Measurements from ENCODE around the gene BAZ1B. TPM values are rescaled to one million over a fixed set of nuclear protein-coding genes. Genes with fewer than 3 reads are reported as not detected.

Gene BAZ1B
- total RNA-seq, 3 donors from 2014 or later: 53.7 to 57.4 (median 56.3) TPM

DNA sequence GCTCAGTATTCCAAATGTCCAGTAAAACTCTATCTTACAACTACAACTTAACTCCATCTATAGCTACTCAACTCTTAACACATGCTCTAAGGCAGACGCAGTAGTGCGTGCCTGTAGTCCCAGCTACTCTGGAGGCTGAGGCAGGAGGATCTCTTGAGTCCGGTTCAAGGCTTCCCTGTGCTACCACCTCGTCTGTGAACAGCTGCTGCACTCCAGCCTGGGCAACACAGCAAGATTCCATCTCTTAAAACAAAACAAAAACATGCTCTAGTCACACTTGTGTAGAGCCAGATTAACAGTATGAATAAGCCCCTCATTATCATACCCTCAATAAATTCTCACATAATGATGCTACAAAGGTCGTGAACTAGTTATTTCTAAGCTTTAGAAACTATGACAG, 3.6 kb downstream of the BAZ1B start:
- intact Hi-C loops (cut with DNase I; ENCODE audit: low total_unique reads): no loop called here
- no peak for DNase-seq (ENCODE audit: low spot score in 2 of 2)
- no peaks in the 10 kb centered on the region for H3K36me3 ChIP-seq
- H3K4me3 ChIP-seq: peak overlapping the region in 1 of 3 donors; percentile 21
- H3K27ac ChIP-seq: no peak overlapping the region
- no peaks in the 10 kb centered on the region for H3K9me3 ChIP-seq
- H3K27me3 ChIP-seq: no peaks in the 10 kb centered on the region
- TF ChIP-seq POLR2AphosphoS5 (IDR thresholded peaks at IDR 0.05) (no peak), POLR2A (IDR thresholded peaks at IDR 0.05) (no peak)
- TF ChIP-seq, protein P1, sequence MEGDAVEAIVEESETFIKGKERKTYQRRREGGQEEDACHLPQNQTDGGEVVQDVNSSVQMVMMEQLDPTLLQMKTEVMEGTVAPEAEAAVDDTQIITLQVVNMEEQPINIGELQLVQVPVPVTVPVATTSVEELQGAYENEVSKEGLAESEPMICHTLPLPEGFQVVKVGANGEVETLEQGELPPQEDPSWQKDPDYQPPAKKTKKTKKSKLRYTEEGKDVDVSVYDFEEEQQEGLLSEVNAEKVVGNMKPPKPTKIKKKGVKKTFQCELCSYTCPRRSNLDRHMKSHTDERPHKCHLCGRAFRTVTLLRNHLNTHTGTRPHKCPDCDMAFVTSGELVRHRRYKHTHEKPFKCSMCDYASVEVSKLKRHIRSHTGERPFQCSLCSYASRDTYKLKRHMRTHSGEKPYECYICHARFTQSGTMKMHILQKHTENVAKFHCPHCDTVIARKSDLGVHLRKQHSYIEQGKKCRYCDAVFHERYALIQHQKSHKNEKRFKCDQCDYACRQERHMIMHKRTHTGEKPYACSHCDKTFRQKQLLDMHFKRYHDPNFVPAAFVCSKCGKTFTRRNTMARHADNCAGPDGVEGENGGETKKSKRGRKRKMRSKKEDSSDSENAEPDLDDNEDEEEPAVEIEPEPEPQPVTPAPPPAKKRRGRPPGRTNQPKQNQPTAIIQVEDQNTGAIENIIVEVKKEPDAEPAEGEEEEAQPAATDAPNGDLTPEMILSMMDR (IDR thresholded peaks at IDR 0.05): no peak
- peaks cover 3 to 15% of the 10 kb centered on the region in 2 donors for H3K4me1 ChIP-seq

DNA sequence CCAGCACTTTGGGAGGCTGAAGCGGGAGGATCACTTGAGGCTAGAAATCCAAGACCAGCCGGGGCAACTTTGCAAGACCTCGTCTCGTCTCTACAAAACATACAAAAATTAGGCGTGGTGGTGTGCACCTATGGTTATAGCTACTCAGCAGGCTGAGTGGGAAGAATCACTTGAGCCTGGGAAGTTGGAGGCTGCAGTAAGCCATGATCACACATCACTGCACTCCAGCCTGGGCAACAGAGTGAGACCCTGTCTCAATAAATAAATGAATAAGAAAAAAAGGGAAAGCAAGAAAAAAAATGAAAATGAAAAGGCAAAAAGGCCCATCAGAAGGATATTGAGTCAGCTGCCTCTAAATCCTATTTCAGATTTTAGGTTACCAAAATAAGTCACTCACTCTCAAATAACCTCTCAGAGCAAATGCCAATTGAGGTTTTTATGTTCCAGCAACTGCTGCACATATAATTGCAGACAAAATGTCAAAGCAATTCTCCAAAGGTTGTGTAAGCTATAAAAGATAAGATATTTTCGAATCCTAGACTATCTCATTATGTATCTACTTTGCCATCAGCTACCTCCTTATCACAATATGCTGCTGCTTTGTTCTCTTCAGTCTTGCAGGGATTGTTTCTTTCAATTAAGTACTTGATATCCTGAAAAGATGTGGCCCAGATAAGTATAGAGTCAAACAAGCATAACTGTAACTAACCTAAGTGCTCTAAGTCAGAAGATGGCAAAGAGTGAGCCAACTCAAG, 4.7 kb downstream of the BAZ1B start:
- no peak overlapping the region for H3K4me3 ChIP-seq
- no peak for TF ChIP-seq POLR2A (IDR thresholded peaks at IDR 0.05)
- TF ChIP-seq, protein P1 (IDR thresholded peaks at IDR 0.05): no peak
- no peak for TF ChIP-seq POLR2AphosphoS5 (IDR thresholded peaks at IDR 0.05)
- no peak for DNase-seq (ENCODE audit: low spot score in 2 of 2)
- H3K9me3 ChIP-seq: no peaks in the 10 kb centered on the region
- intact Hi-C loops (cut with DNase I; ENCODE audit: low total_unique reads): no loop called here
- H3K4me1 ChIP-seq: peaks cover 3 to 15% of the 10 kb centered on the region in 2 donors
- no peaks in the 10 kb centered on the region for H3K27me3 ChIP-seq
- no peak overlapping the region for H3K27ac ChIP-seq
- H3K36me3 ChIP-seq: no peaks in the 10 kb centered on the region

DNA sequence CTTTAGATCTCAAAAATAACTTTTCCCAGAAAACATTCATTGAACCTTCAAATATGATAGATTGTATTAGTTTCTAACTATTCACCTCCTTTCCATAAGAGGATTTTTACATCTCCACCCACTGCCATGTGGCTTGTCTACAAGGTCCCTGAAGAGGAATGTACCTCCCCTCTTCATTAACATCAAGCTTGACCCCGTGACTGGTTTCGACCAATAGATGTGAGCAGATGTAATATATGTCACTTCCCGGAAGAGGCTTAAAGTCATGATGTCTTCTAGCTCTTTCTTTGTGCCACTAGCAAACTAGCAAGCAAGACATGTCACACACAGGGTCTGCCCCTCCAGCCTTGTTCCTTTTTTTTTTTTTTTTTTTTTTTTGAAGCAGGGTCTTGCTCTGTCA, 6.9 kb downstream of the BAZ1B start:
- no peak for DNase-seq (ENCODE audit: low spot score in 2 of 2)
- no peaks in the 10 kb centered on the region for H3K9me3 ChIP-seq
- H3K4me1 ChIP-seq: peaks cover 0 to 9% of the 10 kb centered on the region in 2 donors
- no peaks in the 10 kb centered on the region for H3K36me3 ChIP-seq
- no peaks in the 10 kb centered on the region for H3K27me3 ChIP-seq
- intact Hi-C loops (cut with DNase I; ENCODE audit: low total_unique reads): no loop called here
- no peak overlapping the region for H3K27ac ChIP-seq
- TF ChIP-seq POLR2A (IDR thresholded peaks at IDR 0.05) (no peak), POLR2AphosphoS5 (IDR thresholded peaks at IDR 0.05) (no peak)
- TF ChIP-seq, protein P1 (IDR thresholded peaks at IDR 0.05): no peak
- no peak overlapping the region for H3K4me3 ChIP-seq

DNA sequence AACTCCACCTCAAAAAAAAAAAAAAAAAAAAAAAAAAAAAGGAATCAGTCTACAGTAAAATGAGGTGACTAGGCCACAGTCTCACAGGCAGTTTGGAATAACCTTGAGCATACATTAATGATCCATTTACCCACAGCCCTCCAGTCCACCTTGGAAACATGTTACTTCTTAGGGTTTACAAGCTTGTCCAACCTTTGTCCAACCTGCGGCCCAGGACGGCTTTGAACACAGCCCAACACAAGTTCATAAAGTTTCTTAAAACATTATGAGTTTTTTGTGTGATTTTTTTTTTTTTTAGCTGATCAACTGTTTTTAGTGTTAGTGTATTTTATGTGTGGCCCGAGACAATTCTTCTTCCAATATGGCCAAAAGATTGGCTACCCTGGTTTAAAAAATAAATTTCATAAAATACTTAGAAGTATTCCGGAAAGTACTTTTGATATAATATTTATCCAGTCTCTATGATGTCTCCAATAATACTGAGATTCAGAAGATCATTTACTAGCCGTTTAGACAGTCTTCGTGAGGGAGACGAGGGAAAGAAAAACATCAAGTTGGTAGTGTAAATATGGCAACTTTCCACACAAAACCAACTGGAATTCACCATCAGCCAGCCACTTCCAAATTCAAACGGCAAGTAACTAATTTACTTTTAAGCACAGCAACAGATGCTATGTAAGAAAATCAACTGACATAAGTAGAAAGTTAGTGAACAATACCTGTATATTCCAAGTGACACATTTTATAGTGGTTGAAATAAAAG, 9.9 kb downstream of the BAZ1B start:
- H3K4me3 ChIP-seq: no peak overlapping the region
- H3K4me1 ChIP-seq: no peaks in the 10 kb centered on the region
- H3K27me3 ChIP-seq: no peaks in the 10 kb centered on the region
- TF ChIP-seq, protein P1 (IDR thresholded peaks at IDR 0.05): no peak
- no peak for TF ChIP-seq POLR2A (IDR thresholded peaks at IDR 0.05)
- no peak for TF ChIP-seq POLR2AphosphoS5 (IDR thresholded peaks at IDR 0.05)
- DNase-seq (ENCODE audit: low spot score in 2 of 2): no peak
- H3K9me3 ChIP-seq: no peaks in the 10 kb centered on the region
- H3K27ac ChIP-seq: no peak overlapping the region
- no peaks in the 10 kb centered on the region for H3K36me3 ChIP-seq
- intact Hi-C loops (cut with DNase I; ENCODE audit: low total_unique reads): no loop called here

DNA sequence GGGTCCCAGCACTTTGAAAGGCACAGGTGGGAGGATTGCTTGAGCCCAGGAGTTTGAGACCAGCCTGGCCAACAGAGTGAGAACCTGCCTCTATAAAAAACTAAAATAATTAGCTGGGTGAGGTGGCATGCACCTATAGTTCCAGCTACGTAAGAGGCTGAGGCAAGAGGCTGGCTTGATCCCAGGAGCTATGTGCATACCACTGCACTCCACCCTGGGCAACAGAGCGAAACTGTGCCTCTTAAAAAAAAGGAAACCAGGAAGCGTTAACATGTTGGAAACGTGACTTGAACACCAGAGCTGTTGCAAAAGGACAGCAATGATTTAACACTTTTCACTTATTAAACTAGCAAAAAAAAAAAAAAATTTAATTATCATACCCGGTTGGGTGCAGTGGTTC, 12.6 kb downstream of the BAZ1B start:
- H3K4me3 ChIP-seq: no peak overlapping the region
- H3K36me3 ChIP-seq: no peaks in the 10 kb centered on the region
- DNase-seq (ENCODE audit: low spot score in 2 of 2): no peak
- H3K27me3 ChIP-seq: no peaks in the 10 kb centered on the region
- no peak overlapping the region for H3K27ac ChIP-seq
- intact Hi-C loops (cut with DNase I; ENCODE audit: low total_unique reads): no loop called here
- TF ChIP-seq, protein P1 (IDR thresholded peaks at IDR 0.05): no peak
- no peak for TF ChIP-seq POLR2AphosphoS5 (IDR thresholded peaks at IDR 0.05)
- H3K4me1 ChIP-seq: no peaks in the 10 kb centered on the region
- no peaks in the 10 kb centered on the region for H3K9me3 ChIP-seq

All from breast epithelium (tissue), 4 donors.